Lower lobe of right lung (tissue), 2 donors: ENCODE results near the gene C11orf68. TPM values are rescaled to one million over a fixed set of nuclear protein-coding genes. Genes with fewer than 3 reads are reported as not detected.

Source experiments
- ATAC-seq, 2 donors: fragments of 200-7000 bp; cut with Tn5 transposase; one replicate each; pipeline ENCODE4 v1.9.1; 2020 to 2022; ENCODE audit warnings: mild to moderate bottlenecking in 2 of 2, moderate library complexity in 2 of 2
- DNase-seq: peaks from one replicate; pipeline ENCODE4 v3.0.0-alpha.2; 2020
- H3K27ac ChIP-seq: fragments of 200-600 bp; one replicate; pipeline ENCODE4 v1.8.0; 2022
- H3K27me3 ChIP-seq: fragments of 200-600 bp; one replicate; pipeline ENCODE4 v1.8.0; 2022; ENCODE audit warnings: low read depth
- H3K36me3 ChIP-seq: fragments of 200-600 bp; one replicate; pipeline ENCODE4 v1.8.0; 2022; ENCODE audit warnings: mild to moderate bottlenecking
- H3K4me1 ChIP-seq: fragments of 200-600 bp; one replicate; pipeline ENCODE4 v1.8.0; 2022
- H3K4me3 ChIP-seq: fragments of 200-600 bp; one replicate; pipeline ENCODE4 v1.8.0; 2022; ENCODE audit warnings: mild to moderate bottlenecking
- H3K9me3 ChIP-seq: fragments of 200-600 bp; one replicate; pipeline ENCODE4 v1.8.0; 2022
- CTCF ChIP-seq: fragments of 200-600 bp; IDR thresholded peaks from one replicate; pipeline ENCODE4 v1.8.0; 2022; ENCODE audit warnings: antibody characterized with exemption, mild to moderate bottlenecking
- intact Hi-C: fragments of 100-400 bp; cut with DNase I; formaldehyde crosslinking; loops from one replicate; pipeline ENCODE4 v1.11.0; 2022
- total RNA-seq: library from RNA; stranded (reverse); fragmentation: NEBNext Ultra II Directional; extraction: Animal tissue kit (Norgen Biotek cat#: 25700); gene quantifications from one replicate; pipeline ENCODE4 v1.2.1, GENCODE V29; 2021
- donor health status: DM: no; HTN: yes; CAD: no; lungs with severe emphysema.

Gene C11orf68
- total RNA-seq, 1 donor from 2014 or later, result 36.5 TPM

DNA sequence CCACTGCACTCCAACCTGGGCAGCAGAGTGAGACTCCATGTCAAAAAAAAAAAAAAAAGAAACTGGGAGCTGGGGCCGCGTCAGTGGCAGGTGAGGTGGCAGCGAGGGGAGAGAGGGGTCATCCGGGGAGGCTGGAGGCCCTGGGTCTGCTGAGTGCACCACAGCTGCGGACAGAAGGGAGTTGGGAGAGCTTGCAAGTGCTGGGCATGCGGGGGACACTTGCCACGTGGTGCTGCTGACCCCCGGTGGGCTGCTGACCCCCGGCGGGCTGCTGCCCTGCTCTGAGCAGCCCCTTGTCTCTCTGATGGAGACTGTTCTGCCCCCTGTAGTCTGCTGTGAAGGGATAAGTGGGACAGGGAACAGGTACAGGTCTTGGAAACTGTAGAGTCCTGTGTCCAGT, 3.0 kb upstream of the C11orf68 start:
- Histone ChIP-seq H3K27ac (no peak overlapping the region), H3K9me3 (no peaks in the 10 kb centered on the region), H3K4me3 (no peak overlapping the region), H3K4me1 (peaks cover 27% of the 10 kb centered on the region), H3K36me3 (peaks cover 28% of the 10 kb centered on the region), H3K27me3 (no peaks in the 10 kb centered on the region)
- DNase-seq (no peak), ATAC-seq (no peak)
- intact Hi-C loops, result no loop called here
- no peak for TF ChIP-seq CTCF

DNA sequence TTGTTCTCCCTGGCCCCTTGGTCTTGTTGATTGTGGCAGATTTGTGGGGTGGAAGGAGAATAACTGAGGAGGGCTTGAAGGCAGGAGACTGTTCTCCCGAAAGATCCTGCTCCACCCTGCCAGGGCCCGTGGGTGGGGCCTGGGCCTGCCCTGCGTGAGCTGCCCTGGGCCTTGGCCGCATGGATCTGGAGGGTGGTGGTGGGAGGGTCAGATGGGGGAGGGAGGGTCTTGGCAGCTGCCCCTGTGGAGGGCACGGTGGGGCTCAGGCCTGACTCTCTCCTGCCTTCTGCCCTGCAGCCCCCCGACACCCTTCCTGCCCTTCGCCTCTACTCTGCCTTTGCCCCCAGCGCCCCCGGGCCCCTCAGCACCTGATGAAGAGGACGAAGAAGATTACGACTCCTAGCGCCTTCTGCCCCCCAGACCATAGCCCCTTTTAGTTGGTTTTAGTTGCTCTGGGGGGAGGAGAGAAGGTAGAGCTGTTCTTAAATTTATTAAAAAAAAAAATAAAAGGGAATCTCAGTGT, 2.2 kb upstream of the C11orf68 start:
- no peak for ATAC-seq
- no peak overlapping the region for H3K27ac ChIP-seq
- no peaks in the 10 kb centered on the region for H3K9me3 ChIP-seq
- H3K4me1 ChIP-seq, result peaks cover 35% of the 10 kb centered on the region
- TF ChIP-seq CTCF, result no peak
- intact Hi-C loops, result no loop called here
- peaks cover 28% of the 10 kb centered on the region for H3K36me3 ChIP-seq
- no peaks in the 10 kb centered on the region for H3K27me3 ChIP-seq
- no peak for DNase-seq
- H3K4me3 ChIP-seq, result peak overlapping the region; percentile 99

GRCh38 chr11:65920372-65920802, 1.5 kb upstream of the C11orf68 start:
- Histone ChIP-seq H3K27me3 (no peaks in the 10 kb centered on the region), H3K4me3 (peak overlapping the region; percentile 99), H3K9me3 (no peaks in the 10 kb centered on the region), H3K36me3 (peaks cover 28% of the 10 kb centered on the region), H3K4me1 (peaks cover 42% of the 10 kb centered on the region), H3K27ac (peak overlapping the region; percentile 88)
- no peak for DNase-seq
- TF ChIP-seq CTCF, result no peak
- intact Hi-C loops, result no loop called here
- ATAC-seq, result no peak

DNA sequence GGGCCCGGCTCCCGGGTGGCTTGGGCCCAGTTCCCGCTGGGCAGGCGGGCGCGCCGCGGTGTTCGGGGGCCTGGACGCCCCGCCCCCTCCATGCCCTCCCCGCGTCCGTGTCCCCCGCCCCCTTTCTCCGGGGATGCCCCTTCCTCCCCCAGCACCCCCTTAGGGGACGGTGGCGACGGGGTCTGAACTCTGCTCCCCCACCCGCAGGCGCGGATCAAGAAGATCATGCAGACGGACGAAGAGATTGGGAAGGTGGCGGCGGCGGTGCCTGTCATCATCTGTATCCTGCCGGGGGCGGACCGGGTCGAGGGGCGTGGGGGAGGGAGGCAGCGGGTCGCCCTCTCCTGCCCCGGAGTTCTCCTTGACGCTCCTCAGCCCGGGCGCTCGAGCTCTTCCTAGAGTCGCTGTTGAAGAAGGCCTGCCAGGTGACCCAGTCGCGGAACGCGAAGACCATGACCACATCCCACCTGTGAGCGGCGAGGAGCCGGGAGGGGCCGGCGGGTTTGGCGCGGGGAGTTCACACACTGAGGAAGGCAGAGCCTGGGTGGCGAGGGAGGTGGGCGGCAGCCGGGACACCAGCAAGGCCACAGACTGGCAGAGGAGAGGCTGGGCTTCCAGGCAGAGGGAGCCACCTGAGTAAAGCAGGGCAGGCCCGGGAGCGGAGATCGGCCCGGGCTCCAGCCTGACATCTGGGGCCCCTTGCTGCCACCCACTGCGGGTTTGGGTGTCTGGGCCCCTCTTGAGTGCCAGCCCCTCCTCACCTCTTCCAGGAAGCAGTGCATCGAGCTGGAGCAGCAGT, 910 bp upstream of the C11orf68 start:
- TF ChIP-seq CTCF, result no peak

DNA sequence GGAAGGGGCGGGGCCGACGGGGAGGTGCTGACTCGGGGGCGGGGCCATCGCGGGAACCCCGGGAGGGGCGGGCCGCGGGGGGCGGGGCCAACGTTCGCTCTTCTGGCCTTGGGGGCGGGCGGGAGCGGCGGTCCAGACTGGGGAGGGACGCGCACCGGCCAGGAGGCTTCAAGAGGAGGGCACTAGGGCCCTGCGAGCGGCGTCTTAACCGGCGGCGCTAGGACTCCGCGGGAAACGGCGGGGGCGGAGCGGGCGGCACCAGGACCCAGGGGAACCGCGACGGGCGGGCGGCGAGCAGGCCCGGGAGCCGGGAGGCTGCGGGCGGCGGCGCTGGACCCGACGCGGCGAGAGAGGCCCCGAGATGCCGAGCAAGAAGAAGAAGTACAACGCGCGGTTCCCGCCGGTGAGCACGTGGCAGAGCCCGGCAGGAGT, 295 bp upstream of the C11orf68 start, which contains the start of gene DRAP1:
Gene DRAP1 (plus strand): TSS at position 286 of the 432 bp plus-strand sequence. CDS start 76 bp downstream, at position 362.
- peak; percentile 11 for TF ChIP-seq CTCF
- peak within 1 kb of the TSS; percentile 99 for H3K4me3 ChIP-seq
- ATAC-seq (peak; percentile 94 to 96), DNase-seq (peak; percentile 100)
- intact Hi-C loops, result no loop called here
- H3K27ac ChIP-seq, result peak within 1 kb of the TSS; percentile 97
- peaks cover 28% of the 10 kb centered on the region for H3K36me3 ChIP-seq
- H3K4me1 ChIP-seq, result peaks cover 51% of the 10 kb centered on the region
- no peaks in the 10 kb centered on the region for H3K9me3 ChIP-seq
- H3K27me3 ChIP-seq, result no peaks in the 10 kb centered on the region

More for the DNA sequence above, 910 bp upstream of the C11orf68 start:
- no peaks in the 10 kb centered on the region for H3K9me3 ChIP-seq
- peak overlapping the region; percentile 99 for H3K4me3 ChIP-seq
- H3K36me3 ChIP-seq, result peaks cover 28% of the 10 kb centered on the region
- H3K4me1 ChIP-seq, result peaks cover 48% of the 10 kb centered on the region
- ATAC-seq (peak; percentile 46 to 59), DNase-seq (peak; percentile 77)
- intact Hi-C loops, result no loop called here
- H3K27me3 ChIP-seq, result no peaks in the 10 kb centered on the region
- peak overlapping the region; percentile 88 for H3K27ac ChIP-seq
